ENCODE data around the gene MLLT3. TPM values are rescaled to one million over a fixed set of nuclear protein-coding genes. Genes with fewer than 3 reads are reported as not detected.

Gene MLLT3
- total RNA-seq, 1 experiment from 2014 or later: 7.0 TPM

DNA sequence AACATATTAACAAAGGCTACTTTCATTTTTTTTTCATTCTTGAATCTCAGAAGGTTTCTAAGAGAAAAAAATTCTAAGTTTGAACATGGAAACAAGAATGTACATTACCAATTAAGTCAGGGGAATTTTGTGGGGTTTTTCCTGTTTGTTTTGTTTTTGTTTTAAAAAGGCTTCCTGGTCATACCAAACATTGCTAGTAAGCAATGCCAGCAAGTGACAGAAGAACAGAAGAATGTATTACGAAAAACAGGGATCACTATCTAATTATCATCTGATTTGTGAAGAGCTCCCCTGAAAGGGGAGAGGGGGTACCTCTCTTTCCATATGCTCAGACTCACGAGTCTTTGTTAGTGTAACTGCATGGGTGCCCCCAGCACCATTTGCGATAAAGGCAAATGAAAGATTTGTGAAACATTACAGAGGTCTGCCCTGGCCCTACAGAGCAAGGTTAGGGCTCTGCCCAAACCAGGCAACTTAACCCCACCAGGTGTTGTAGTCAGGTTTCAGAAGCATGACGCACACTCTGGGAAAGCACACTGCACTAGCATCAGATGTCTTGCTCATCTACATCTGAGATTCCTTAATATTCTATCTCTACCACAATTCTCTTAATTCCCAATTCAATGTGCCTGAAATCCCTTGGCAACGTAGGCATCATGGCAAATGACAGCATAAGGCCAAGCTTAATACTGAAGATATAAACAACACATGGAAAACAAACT, 268.2 kb downstream of the MLLT3 start (continued):
- TF ChIP-seq, protein P1, sequence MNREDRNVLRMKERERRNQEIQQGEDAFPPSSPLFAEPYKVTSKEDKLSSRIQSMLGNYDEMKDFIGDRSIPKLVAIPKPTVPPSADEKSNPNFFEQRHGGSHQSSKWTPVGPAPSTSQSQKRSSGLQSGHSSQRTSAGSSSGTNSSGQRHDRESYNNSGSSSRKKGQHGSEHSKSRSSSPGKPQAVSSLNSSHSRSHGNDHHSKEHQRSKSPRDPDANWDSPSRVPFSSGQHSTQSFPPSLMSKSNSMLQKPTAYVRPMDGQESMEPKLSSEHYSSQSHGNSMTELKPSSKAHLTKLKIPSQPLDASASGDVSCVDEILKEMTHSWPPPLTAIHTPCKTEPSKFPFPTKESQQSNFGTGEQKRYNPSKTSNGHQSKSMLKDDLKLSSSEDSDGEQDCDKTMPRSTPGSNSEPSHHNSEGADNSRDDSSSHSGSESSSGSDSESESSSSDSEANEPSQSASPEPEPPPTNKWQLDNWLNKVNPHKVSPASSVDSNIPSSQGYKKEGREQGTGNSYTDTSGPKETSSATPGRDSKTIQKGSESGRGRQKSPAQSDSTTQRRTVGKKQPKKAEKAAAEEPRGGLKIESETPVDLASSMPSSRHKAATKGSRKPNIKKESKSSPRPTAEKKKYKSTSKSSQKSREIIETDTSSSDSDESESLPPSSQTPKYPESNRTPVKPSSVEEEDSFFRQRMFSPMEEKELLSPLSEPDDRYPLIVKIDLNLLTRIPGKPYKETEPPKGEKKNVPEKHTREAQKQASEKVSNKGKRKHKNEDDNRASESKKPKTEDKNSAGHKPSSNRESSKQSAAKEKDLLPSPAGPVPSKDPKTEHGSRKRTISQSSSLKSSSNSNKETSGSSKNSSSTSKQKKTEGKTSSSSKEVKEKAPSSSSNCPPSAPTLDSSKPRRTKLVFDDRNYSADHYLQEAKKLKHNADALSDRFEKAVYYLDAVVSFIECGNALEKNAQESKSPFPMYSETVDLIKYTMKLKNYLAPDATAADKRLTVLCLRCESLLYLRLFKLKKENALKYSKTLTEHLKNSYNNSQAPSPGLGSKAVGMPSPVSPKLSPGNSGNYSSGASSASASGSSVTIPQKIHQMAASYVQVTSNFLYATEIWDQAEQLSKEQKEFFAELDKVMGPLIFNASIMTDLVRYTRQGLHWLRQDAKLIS (CRISPR knock-in tag; IDR thresholded peaks at IDR 0.05; ENCODE audit: borderline replicate concordance): no peak
- TF ChIP-seq FOXK1 (CRISPR knock-in tag; IDR thresholded peaks at IDR 0.05) (no peak), ZNF263 (CRISPR knock-in tag; IDR thresholded peaks at IDR 0.05; ENCODE audit: low read depth) (no peak), TEAD4 (CRISPR knock-in tag; IDR thresholded peaks at IDR 0.05) (no peak), ZNF423 (CRISPR knock-in tag; IDR thresholded peaks at IDR 0.05) (no peak), RELA (CRISPR knock-in tag; IDR thresholded peaks at IDR 0.05; ENCODE audit: borderline replicate concordance) (no peak), IRF2 (CRISPR knock-in tag; IDR thresholded peaks at IDR 0.05; ENCODE audit: borderline replicate concordance, low read depth) (no peak)
- TF ChIP-seq, protein P2, sequence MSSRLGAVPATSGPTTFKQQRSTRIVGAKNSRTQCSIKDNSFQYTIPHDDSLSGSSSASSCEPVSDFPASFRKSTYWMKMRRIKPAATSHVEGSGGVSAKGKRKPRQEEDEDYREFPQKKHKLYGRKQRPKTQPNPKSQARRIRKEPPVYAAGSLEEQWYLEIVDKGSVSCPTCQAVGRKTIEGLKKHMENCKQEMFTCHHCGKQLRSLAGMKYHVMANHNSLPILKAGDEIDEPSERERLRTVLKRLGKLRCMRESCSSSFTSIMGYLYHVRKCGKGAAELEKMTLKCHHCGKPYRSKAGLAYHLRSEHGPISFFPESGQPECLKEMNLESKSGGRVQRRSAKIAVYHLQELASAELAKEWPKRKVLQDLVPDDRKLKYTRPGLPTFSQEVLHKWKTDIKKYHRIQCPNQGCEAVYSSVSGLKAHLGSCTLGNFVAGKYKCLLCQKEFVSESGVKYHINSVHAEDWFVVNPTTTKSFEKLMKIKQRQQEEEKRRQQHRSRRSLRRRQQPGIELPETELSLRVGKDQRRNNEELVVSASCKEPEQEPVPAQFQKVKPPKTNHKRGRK (CRISPR knock-in tag; IDR thresholded peaks at IDR 0.05; ENCODE audit: borderline replicate concordance): no peak
- TF ChIP-seq, protein P3, sequence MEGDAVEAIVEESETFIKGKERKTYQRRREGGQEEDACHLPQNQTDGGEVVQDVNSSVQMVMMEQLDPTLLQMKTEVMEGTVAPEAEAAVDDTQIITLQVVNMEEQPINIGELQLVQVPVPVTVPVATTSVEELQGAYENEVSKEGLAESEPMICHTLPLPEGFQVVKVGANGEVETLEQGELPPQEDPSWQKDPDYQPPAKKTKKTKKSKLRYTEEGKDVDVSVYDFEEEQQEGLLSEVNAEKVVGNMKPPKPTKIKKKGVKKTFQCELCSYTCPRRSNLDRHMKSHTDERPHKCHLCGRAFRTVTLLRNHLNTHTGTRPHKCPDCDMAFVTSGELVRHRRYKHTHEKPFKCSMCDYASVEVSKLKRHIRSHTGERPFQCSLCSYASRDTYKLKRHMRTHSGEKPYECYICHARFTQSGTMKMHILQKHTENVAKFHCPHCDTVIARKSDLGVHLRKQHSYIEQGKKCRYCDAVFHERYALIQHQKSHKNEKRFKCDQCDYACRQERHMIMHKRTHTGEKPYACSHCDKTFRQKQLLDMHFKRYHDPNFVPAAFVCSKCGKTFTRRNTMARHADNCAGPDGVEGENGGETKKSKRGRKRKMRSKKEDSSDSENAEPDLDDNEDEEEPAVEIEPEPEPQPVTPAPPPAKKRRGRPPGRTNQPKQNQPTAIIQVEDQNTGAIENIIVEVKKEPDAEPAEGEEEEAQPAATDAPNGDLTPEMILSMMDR (IDR thresholded peaks at IDR 0.05): no peak

DNA sequence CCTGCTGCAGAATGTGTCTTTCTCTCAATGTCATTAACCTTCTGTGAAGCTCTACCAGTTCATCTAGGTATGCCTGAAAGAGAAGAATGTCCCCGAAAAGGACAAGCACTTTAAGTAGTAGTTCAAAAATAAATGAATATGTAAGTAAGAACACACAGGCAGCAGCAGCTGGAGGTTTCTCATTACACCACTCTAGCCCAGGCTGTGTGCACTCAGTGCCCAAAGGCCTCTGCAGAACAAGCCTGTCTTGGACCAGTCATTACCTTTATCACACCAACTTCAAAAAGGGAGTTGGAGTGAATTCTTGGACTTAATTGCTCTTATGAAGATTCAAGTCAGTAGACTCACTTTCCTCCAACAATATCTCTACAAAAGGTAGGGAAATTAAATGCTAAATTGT, 268.8 kb downstream of the MLLT3 start:
- peaks cover 54% of the 10 kb centered on the region for H3K4me1 Mint-ChIP-seq
- H3K36me3 Mint-ChIP-seq: no peaks in the 10 kb centered on the region
- no peak for DNase-seq (ENCODE audit: low spot score)
- peak; percentile 30 for ATAC-seq
- no peak overlapping the region for H3K4me3 Mint-ChIP-seq
- H3K9me3 Mint-ChIP-seq: no peaks in the 10 kb centered on the region
- no peaks in the 10 kb centered on the region for H3K27me3 Mint-ChIP-seq (ENCODE audit: low read depth)
- ChIA-PET CTCF (no interaction called here), POLR2A (no interaction called here)
- TF ChIP-seq FOXP1 (CRISPR knock-in tag; IDR thresholded peaks at IDR 0.05; ENCODE audit: borderline replicate concordance) (no peak), CBFB (CRISPR knock-in tag; IDR thresholded peaks at IDR 0.05; ENCODE audit: low read depth) (no peak)
- TF ChIP-seq, protein P1 (CRISPR knock-in tag; IDR thresholded peaks at IDR 0.05; ENCODE audit: borderline replicate concordance): no peak
- H3K27ac Mint-ChIP-seq: no peak overlapping the region
